UCSD-AML1 (cell line): ENCODE data around the gene DENND2D.

Experiments
- DNase-seq: peaks from one replicate; lab custom pipeline; 2025; ENCODE audit not compliant: unreplicated experiment; lab: John Stamatoyannopoulos, UW

Gene DENND2D

DNA sequence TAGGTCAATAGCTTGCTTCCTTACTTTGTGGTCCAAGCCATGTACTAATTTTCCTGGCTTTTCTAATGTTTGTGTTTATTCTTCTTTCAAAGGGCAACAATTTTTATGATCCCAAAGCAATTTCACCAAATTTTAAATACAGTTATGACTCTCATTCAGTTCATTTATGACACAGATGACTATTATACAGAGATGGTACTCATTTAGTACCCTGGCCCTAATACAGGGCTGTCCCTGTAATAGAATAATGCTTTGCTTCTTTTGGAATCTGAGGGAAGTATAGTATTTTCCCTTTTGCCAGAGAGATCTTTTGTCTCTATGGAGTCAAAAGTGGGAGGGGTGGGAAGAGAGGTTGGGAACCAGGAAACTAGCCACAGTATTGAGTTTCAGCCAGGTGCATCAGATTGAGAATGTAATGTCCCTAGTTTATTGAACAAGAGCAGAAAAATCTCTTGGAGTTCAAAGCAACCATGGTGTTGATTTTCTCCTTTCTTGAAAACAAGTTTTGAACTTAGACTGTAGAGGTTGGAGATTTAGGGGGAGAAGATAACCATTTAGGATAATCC is 20.4 kb downstream of the DENND2D start:
- no peak for DNase-seq

DNA sequence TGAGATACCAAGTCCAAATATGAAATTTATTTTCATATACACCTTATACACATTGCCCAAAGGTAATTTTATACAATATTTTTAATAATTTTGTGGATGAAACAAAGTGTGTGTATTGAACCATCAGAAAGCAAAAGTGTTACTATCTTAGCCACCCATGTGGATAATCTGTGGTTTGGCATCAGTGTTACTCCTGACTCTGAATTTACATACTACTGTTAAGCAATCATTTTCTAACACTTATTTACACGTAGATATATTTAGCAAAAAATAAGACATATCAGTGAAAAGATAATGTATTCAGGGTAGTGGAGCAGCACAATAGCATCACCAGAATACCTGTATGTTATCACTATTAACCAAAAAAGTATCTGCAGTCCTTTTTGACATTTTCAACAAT is 23.8 kb downstream of the DENND2D start:
- no peak for DNase-seq

DNA sequence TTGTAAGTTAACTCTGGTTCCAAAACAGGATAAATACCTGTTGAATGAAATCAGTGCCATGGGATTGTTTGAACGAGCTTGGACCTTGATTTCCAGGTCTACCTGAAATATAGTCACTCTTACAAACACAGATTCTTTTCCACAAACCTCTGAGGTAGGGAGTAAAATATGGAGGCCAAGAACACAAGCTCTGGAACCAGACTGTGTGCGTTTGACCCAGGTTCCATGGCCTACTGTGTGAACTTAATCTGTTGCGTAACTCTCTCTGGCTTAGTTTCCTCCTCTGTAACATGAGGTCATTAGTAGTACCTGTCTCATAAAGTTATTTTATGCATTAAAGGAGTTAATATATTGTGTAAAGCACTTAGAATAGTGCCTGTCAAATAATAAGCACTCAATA is 25.1 kb downstream of the DENND2D start:
- DNase-seq = no peak

DNA sequence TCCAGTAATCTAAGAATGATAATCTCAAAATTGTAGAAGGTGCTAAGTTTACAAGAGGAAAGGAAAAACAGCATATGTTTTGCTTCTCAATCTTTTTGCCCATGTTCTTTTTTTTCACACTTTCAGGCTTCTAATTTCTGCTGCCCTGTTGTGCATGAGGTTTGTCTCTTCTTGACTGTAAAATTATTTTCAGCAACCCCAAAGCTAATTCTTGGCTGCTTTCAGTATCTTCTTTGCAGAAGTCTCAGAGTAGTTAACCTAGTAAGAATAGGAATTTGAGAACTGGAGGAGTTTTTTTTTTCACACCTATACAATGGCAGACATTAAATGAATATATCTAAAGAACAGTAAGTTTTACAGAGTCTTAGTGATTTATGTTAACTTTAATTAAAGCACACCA is 26.4 kb downstream of the DENND2D start:
- DNase-seq = no peak

DNA sequence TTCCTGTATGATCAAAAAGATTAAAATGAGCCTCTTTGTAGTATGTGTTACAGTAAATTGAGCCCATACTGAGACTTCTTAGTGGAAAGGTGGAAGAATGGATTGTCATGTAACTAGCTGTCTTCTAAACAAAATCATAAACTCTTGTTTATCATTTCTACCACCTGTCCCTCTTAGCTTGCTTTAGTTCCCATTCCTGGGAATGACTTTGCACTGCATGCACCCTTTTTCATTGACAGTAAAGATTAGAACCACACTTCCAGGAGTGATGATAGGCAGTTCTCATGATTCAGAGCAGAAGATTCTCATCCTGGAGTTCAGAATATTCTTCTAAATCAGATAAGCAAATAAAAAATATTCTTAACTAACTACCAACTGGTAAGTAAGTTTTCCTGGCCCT is 28.0 kb downstream of the DENND2D start:
- no peak for DNase-seq

DNA sequence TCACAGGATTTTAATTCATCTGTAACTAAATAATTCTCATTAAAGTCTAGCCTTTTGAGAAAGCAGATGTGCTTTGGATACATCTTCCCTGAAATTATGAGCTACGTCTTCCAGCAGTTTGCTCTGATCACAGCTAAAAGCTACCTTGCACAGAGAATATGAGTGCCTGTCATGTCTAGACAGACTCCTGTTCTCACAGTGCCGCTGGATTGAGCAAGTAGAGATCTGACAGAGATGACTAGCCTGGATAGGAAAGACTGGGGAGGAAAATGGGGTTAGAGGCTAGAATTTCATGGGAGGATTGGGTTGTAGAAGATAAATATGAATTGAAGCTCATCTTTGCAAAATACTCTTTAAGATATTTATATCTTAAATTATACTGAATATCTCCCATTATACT is 36.3 kb downstream of the DENND2D start:
- DNase-seq = no peak

DNA sequence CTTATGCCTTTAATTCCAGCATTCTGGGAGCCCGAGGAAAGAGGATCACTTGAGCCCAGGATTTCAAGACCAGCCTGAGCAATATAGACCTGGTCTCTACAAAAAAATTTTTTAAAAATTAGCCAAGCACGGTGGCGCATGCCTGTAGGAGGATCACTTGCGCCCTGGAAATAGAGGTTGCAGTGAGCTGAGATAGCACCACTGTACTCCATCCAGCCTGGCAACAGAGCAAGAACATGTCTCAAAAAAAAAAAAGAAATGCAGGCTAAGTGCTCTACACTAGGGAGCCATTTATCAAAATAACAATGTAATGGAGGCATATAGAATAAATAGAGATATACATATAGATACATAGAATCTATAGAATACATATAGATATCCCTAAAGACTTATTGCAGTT is 37.1 kb downstream of the DENND2D start:
- no peak for DNase-seq

DNA sequence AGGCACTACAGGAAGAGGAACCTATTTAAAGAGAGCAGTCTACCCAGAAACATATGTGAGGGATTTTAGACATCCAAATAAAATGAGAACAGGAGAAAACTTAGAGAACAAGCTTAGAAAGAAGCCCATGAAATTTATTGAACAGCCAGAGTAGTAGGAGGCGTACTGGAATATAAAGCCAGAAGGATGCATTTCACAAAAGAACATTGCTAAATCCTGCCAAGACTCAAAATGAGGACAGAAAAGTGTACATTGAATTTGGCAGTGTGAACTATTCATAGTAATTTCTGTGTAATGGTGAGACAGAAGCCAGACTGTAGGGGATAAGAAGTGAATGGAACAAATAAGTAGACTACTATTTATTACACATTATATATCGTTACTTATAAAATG is 38.0 kb downstream of the DENND2D start:
- DNase-seq = no peak

DNA sequence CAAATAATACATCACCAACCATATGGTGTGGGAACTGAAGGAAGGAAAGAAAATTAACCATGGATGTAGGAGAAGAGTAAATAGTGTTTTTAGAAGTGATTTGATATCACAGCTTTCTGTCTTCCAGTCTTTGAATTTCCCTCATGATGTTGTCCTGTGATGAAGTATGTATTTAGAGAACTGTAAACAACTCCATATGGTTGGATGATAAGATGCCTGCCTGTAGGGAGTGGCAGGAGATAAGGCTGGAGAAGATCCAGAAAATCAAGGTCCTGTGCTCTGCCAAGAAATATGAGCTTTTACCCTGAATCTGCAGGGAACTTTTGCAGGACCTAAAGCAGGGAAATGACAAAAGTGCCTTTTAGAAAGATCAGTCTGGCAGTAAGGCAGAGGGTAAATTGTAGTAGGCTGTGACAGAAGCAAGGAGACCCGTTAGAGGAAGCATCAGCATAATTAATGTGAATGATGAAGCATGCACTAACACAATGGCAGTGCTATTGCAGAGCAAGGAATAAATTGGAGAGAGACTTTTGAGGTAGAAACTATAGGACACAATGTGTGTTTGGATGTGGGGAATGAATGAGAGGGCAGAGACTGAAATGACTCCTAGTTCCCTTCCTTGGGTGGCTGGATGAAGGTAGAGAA is 38.5 kb downstream of the DENND2D start:
- no peak for DNase-seq

DNA sequence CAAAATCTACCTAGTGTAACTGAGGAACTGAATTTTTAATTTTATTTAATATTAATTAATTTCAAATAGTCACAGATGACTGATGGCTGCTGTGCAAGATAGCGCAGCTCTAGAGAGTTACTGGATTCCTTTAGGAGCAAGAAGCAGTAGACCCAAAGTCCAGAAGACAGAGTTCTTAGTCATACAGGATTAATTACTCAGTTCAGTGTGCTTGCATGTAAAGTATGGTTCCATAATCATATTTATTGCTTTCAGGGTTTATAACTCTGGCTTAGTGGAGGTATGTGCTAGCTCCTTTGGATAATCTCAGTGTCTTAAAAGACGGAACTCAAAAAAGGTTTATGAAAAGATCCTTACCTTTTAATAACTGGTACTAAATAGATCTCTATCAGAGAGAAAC is 43.0 kb downstream of the DENND2D start:
- no peak for DNase-seq

DNA sequence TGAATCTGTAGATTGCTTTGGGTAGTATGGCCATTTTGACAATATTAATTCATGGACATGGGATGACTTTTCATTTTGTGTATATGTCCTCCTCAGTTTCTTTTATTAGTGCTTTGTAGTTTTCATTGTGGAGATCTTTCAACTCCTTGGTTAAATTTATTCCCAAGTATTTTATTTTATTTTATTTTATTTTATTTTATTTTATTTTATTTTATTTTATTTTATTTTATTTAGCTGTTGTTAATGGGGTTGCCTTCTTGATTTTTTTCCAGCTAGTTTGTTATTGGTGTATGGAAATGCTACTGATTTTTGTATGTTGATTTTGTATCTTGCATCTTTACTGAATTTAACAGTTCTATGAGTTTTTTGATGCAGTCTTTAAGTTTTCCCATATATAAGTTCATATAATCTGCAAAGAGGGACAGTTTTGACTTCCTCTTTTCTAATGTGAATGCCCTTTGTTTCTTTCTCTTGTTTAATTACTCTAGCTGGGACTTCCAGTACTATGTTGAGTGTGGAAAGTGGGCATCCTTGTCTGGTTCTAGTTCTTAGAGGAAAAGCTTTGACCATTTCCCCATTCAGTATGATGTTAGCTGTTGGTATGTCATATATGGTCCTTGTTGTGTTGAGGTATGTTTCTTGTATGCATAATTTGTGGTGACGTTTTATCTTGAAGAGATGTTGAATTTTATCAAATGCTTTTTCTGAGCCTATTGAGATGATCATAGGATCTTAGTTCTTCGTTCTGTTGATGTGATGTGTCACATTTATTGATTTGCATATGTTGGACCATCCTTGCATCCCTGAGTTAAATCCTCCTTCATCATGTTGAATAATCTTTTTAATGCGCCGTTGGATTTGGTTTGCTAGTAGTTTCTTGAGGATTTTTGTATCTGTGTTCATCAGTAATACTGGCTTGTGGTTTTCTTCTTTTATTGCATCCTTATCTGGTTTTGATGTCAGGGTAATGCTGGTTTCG is 46.1 kb downstream of the DENND2D start:
- DNase-seq = no peak

DNA sequence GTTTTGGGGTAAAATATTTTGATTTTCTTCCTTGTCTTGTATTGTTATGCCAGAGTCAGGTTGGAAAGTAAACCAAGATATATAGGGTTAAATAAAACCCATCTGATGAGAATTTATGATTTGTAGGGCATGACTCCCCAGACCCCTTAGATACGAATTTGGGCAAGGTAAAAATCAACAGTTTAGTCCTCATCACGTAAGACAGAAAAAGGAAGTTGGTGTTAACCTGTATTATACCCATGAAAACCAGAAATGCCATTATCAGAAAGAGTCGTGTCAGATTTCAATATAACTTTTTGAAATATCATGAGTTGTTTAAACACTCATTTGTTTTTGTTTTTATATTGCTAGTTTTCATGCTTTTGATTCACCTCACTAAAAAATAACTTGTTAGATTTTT is 48.6 kb downstream of the DENND2D start:
- DNase-seq = no peak

DNA sequence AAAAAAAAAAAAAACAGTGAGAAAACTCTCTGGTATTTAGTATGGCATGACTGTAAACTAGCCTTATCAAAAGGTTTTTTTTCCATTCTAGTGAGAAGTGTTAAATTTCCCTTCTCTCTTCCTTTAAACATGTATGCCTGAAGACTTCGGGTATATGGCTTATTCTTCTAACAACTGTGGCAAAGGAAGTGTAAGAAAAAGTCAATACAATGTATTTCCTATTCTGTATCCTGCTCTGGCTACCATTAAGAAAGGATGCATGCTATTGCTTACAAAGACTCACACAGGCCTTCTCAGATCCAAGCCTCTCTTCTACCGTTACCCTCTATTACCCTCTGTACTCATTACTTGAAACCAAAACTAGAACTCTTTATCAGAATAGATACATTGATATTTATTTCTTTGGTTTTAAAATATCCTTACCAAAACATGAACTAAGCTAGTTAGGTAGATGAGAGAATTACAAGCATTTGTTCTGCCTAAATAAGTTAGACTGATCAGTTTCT is 52.0 kb downstream of the DENND2D start:
- no peak for DNase-seq

DNA sequence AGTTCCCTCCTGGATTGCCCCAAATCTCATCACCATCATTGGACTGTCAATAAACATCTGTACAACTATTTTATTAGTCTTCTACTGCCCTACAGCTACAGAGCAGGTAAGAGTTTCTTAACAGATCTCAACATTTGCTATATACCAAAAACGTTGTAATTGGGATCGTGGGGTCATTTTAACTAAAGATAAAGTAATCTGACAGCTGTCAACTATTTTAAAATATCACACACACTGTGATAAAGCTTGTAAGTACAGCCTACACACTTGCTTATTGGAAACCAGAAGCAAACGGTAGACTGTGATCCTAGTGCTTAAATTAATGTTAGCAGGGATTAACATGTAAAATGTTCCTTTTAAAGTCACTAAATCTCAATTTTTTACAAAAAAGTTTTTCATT is 52.5 kb downstream of the DENND2D start:
- DNase-seq = no peak

DNA sequence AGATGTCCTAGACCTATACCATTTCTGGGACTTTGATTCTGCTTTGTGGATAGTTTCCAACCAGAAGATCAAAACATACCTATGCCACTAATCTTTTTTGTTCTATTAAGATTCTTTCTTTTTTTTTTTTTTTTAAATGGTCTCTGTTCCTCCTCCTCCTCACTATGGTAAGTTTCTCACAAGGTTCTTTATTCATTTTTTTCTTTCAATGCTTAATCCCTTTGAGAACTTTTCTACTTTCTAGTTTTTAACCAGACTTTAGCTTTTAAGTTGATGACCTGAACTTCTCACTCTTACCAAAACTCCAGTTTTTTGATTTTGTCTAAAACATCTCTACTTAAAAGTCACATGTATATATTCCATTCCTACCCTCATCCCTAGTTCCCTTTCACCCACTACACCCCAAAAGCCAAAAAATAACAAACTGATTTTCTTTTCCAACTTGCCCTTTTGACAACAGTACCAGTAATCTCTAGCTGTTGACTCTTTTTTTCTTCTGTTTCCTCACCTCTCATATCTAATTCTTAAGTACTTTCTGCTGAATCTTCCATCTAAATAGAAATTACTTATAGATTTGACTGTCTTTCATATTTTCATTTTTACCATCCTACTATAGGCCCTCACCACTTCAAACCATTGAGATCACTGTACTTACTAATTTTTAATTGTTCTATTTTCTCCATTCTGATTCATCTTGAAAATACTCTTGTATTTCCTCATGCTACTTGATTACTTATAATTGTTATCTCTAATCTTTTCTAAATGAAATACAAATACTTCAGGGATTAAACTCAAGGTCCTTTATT is 54.3 kb downstream of the DENND2D start:
- DNase-seq = no peak

DNA sequence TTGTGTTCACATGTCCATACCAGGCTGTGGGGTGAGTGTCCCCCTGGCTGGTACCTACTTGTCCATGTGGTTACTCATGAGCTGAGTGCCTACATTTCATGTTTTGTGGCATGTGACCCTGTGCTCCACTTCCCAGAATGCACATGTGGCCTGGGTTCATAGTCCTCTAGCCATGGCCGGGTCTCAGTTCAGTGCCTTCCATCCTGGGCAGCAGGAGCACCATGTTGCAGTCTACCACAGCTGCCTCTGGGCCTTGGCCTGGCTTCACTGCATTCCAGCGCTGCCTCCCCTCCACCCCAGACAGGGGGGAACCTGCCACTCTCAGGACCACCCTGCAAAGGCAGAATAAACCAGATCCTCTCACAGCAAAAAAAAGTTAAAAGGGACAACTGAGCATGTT is 54.9 kb downstream of the DENND2D start:
- no peak for DNase-seq

DNA sequence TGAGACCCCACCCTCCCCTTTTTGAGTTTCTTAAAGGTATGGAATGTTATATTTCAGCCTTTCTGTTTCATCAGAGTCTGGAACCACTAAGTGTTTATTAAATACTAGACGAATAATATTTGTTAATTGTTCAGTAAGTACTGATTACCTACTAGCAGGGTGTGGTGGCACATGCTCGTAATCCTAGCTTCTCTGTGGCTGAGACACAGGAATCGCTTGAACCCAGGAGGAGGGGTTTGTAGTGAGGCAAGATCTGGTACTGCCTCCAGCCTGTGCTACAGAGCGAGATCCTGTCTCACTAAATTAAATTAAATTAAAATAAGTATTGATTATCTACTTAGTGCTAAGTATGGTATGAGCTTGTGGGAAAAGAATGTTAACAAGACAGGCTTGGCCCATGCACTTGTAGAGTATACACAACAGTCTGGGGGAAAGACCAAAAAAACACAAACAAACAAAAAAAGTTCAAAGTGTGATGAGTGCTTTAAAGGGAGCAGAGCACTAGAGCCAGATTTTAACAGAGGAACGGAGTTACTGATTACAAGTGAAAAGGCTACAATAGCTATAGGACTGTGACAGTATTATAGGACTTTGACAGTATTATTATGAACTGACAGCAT is 58.0 kb downstream of the DENND2D start:
- no peak for DNase-seq

DNA sequence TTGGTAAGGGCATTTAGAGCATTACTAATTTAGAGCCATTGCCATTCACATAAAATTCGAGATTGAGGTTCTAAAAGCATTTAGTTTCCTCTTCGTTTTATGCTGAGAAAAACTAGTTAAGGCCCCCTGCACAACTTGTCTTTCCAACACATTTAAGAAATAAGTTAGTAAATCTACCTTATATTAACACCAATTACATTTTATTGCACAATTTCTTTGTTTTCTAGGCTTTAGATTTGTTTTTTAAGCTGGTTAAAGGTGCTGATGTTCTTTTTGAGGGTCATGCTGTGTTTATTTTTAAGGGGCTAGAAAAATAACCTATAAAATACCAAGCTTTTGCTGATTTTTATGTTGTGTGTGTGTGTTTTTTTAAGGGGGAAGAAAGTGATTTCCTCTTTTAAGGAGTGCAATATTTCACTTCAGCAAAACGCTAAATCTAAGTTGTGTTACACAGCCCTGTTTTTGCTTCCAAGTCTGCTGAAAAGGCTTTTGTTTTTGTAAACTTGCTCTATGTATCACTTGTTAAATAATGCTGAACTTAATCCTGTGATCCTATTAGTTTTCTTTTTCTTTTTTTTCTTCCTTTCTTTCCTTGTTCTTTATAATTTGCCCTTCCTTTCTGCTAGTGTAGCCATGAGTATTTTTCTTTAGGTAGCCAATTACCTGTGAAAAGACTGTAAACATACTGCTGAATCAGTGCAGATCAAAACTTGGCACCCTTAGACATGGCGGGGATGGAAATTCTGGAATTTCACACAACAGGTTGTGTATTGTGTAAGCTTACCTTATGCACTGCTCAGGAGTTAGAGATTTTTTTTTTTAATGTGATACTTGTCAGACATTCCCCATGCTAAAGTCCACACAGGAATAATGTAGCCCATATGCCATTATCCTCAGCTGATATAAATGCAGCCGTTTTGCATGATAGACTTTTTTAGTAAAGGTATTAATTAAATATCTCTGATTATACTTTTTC is 58.9 kb downstream of the DENND2D start:
- DNase-seq = no peak

DNA sequence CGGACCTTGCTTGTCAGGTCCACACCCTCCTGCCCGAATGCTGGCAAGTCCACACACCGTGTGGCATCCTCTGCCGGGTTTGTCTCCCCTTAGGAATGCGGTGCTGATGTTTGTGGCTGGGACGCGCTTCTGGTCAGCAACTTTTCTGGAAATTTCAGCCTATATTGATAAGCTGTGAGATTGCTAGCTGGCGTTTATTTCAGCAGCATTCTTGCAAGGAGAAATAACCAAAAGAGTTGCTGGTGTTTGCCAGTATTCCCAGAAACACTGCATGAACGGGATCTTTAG is 59.8 kb downstream of the DENND2D start:
- DNase-seq = no peak
